K562 (cell line): ENCODE data around the gene CNGB1.

ENCODE experiments used
- HNRNPL ChIP-seq: fragments of 200-400 bp; formaldehyde crosslinking; IDR thresholded peaks from 2 replicates; pipeline ENCODE4 v1.6.1; 2017; ENCODE audit warnings: low read depth, mild to moderate bottlenecking, low read length
- JUNB ChIP-seq: fragments of 450-650 bp; formaldehyde crosslinking; conservative IDR thresholded peaks from 2 replicates; pipeline ENCODE4 v1.4.0; 2020; ENCODE audit warnings: mild to moderate bottlenecking
- KDM1A ChIP-seq, 2 experiments: fragments of 450-650 bp; IDR thresholded peaks; 2 replicates each; pipeline ENCODE4 v1.6.1; 2016; ENCODE audit warnings: mild to moderate bottlenecking in 2 of 2
- KLF6 ChIP-seq: fragments of 250-450 bp; sonication (Bioruptor Pico); IDR thresholded peaks from 2 replicates; pipeline ENCODE4 v1.4.0; 2020; ENCODE audit warnings: mild to moderate bottlenecking, moderate library complexity, borderline replicate concordance
- SAFB2 ChIP-seq: fragments of 200-400 bp; formaldehyde crosslinking; IDR thresholded peaks from 2 replicates; pipeline ENCODE4 v1.6.1; 2018; ENCODE audit warnings: borderline replicate concordance, low read length, low read depth, moderate library complexity; ENCODE audit not compliant: severe bottlenecking
- TRIM24 ChIP-seq, 2 experiments: fragments of 450-650 bp; IDR thresholded peaks; 2 replicates each; pipeline ENCODE4 v1.6.1; 2016
- YY1 ChIP-seq, 3 experiments: IDR thresholded peaks; 2 replicates each; pipeline ENCODE4 v1.6.1; 2011; ENCODE audit warnings: low read length in 2 of 3, mild to moderate bottlenecking in 2 of 3, moderate library complexity in 2 of 3, borderline replicate concordance in 1 of 3, control low read depth in 1 of 3, low read depth in 1 of 3; ENCODE audit not compliant: insufficient read depth in 3 of 3, insufficient replicate concordance in 2 of 3, control insufficient read depth in 1 of 3, insufficient read length in 1 of 3; ENCODE audit errors: extremely low read depth in 1 of 3
- ZNF785 ChIP-seq: fragments of 250-450 bp; sonication (Bioruptor Pico); IDR thresholded peaks from 2 replicates; pipeline ENCODE4 v1.4.0; 2020; ENCODE audit warnings: mild to moderate bottlenecking
- TF ChIP-seq, protein P1 (sequence below): IDR thresholded peaks from 2 replicates; pipeline ENCODE4 v1.6.1; 2012; ENCODE audit warnings: low read depth, low read length, improper control_type of control experiment, borderline replicate concordance
- TF ChIP-seq, protein P2 (sequence below), 3 experiments: IDR thresholded peaks in 2 of 3; conservative IDR thresholded peaks in 1 of 3; 2 replicates each; pipeline ENCODE4 v1.5.1; 2011 to 2012; ENCODE audit warnings: low read length in 3 of 3, mild to moderate bottlenecking in 3 of 3, control low read depth in 2 of 3, improper control_type of control experiment in 1 of 3, inconsistent platforms in 1 of 3, low read depth in 1 of 3, mixed read lengths in 1 of 3, moderate library complexity in 1 of 3; ENCODE audit not compliant: insufficient read depth in 2 of 3

GRCh38 chr16:57838161-57838560 is 132.8 kb downstream of the CNGB1 start:
- TF ChIP-seq ZNF785 (CRISPR knock-in tag), result no peak
- TF ChIP-seq SAFB2, result no peak
- TF ChIP-seq KLF6, result no peak
- TF ChIP-seq, protein P1, sequence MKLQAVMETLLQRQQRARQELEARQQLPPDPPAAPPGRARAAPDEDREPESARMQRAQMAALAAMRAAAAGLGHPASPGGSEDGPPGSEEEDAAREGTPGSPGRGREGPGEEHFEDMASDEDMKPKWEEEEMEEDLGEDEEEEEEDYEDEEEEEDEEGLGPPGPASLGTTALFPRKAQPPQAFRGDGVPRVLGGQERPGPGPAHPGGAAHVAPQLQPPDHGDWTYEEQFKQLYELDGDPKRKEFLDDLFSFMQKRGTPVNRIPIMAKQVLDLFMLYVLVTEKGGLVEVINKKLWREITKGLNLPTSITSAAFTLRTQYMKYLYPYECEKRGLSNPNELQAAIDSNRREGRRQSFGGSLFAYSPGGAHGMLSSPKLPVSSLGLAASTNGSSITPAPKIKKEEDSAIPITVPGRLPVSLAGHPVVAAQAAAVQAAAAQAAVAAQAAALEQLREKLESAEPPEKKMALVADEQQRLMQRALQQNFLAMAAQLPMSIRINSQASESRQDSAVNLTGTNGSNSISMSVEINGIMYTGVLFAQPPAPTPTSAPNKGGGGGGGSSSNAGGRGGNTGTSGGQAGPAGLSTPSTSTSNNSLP, result no peak
- no peak for TF ChIP-seq YY1 (IDR thresholded peaks at IDR 0.05; ENCODE audit: borderline replicate concordance in 1 of 3, control insufficient read depth in 1 of 3, extremely low read depth in 1 of 3, insufficient read depth in 3 of 3, insufficient read length in 1 of 3, insufficient replicate concordance in 2 of 3, low read depth in 1 of 3, low read length in 2 of 3)
- no peak for TF ChIP-seq TRIM24 (IDR thresholded peaks at IDR 0.05)
- TF ChIP-seq, protein P2, sequence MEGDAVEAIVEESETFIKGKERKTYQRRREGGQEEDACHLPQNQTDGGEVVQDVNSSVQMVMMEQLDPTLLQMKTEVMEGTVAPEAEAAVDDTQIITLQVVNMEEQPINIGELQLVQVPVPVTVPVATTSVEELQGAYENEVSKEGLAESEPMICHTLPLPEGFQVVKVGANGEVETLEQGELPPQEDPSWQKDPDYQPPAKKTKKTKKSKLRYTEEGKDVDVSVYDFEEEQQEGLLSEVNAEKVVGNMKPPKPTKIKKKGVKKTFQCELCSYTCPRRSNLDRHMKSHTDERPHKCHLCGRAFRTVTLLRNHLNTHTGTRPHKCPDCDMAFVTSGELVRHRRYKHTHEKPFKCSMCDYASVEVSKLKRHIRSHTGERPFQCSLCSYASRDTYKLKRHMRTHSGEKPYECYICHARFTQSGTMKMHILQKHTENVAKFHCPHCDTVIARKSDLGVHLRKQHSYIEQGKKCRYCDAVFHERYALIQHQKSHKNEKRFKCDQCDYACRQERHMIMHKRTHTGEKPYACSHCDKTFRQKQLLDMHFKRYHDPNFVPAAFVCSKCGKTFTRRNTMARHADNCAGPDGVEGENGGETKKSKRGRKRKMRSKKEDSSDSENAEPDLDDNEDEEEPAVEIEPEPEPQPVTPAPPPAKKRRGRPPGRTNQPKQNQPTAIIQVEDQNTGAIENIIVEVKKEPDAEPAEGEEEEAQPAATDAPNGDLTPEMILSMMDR (IDR thresholded peaks at IDR 0.05 in 2 of 3, conservative IDR thresholded peaks at IDR 0.05 in 1 of 3; ENCODE audit: insufficient read depth in 2 of 3, low read depth in 1 of 3, low read length in 3 of 3), result no peak
- TF ChIP-seq KDM1A (IDR thresholded peaks at IDR 0.05), result no peak
- TF ChIP-seq HNRNPL, result no peak
- TF ChIP-seq JUNB (CRISPR knock-in tag), result no peak
